GM21447 (cell line): ENCODE results near the gene GALNT5.
"Not testable (repeated sequence)": the region's sequence is repeated elsewhere in the genome, so short reads cannot be mapped to it uniquely, and the experiment has no call there.

Experiments
- ATAC-seq: cut with Tn5 transposase; IDR thresholded peaks from one replicate; pipeline ENCODE4 v1.9.1; 2021; ENCODE audit not compliant: unreplicated experiment

Gene GALNT5

DNA sequence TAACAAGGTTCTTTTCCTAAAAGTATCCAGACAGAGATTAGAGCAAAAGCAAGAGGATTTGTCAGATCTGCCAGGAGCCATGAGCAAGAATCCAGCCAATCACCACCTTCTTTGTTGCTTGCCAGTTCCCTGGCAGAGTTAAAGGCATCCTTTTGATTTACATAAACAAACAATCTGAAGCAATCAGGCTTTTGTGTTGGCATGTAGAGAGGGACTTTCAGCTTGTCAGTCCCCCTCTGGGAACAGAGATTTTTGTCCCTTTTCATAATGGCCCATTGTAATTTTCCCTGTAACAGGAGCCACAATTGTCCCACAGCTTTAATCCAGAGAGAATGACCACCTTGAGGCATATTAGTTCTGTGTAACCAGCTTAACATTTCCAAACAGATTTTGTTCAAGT lies 68.3 kb downstream of the GALNT5 start, which contains the start of gene ERMN:
Gene ERMN (minus strand): TSS at position 39 of the 400 bp plus-strand sequence. CDS start 182 bp downstream, outside the sequence.
- no peak for ATAC-seq

DNA sequence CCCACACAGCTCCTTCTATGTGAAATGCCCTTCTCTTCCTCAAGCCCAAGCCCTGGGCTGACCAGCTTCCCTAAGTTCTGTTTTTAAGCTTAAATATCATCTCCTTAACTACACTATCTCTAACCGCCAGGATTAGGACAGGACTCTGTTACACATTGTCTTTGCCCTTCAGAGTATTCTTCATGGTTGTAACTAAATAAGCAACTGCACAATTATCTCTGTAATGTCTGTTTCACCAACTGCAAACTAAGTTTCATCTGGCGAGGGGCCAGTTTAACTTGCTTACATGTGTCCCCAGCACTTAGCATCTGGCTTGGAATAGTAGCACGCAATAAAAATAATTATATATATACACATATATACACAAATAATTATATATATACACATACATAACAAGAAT lies 69.2 kb downstream of the GALNT5 start:
- no peak for ATAC-seq

DNA sequence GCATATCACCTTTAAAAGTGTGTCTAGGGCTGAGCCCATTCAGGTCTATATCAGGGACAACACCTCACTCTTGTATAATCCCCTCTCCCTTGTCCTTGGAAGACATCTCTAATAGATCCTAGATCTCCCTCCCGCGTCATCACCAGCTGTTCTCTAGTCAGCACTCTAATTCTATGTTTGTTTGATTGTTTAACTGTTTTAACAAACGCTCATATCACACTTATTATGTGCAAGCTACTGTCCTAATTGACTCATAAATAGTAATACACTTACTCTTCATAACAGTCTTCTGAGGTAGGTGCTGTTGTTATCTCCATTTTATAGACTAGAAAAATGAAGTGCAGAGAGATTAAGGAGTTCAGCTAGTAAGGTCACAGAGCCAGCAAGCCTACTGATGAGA lies 69.7 kb downstream of the GALNT5 start:
- no peak for ATAC-seq

DNA sequence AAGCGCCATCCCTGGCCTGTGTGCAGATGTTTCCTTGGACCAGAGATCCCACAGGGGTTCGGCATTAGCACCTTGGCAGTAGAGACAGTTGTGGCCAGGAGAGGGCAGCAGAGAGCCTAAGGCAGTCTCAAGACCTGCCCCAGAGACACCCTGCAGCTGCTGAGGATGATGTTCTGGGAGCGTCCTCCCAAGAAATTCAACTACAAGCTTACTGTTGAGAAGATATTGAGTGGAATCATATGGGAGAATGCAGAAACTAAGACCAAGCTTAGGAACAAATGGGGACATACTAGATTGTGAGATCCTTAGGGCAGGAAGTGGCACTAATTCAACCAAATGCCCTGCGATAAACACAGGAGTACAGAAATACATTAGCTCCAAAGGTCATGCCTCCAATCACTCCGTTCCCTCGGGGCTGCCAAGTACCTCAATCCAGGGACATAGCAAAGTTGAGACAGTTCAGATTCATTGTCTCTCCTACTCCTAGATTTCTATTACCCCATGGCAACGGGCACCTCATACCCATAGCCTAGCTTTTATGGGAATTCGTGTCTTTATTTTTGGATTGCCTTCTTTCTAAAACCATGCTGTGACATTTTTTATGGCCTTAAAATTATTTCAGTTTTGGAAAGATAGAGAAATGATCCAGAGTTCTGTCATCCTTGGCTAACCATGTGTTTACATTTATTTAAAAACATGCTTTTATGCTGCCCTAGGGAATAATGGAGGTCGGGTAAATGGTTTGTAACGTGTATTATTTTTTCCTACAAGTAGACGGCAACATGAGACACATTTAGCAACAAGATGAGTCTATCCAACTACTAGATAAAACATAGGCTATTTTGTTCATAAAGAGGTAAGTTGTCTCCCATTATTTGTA lies 70.4 kb downstream of the GALNT5 start:
- ATAC-seq = peak; percentile 99

DNA sequence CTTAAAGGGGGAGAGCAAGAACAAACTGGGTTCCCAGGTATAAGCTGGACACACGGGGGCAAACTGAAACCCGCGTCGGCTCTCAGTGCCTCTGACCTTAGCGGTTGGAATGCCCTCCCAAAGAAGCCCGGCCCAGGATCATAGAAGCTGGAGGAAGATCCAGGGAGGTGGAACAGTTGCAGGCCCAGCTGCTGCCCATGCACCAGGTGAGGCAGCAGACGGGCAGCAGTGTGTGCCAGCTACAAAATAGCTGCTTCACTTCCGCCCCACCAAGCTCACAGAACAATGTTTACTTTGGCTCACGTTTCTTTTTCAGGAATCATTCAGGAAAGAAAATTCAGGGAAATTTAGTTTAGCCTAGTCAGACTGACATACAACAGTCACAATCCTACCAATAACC lies 72.0 kb downstream of the GALNT5 start:
- no peak for ATAC-seq

DNA sequence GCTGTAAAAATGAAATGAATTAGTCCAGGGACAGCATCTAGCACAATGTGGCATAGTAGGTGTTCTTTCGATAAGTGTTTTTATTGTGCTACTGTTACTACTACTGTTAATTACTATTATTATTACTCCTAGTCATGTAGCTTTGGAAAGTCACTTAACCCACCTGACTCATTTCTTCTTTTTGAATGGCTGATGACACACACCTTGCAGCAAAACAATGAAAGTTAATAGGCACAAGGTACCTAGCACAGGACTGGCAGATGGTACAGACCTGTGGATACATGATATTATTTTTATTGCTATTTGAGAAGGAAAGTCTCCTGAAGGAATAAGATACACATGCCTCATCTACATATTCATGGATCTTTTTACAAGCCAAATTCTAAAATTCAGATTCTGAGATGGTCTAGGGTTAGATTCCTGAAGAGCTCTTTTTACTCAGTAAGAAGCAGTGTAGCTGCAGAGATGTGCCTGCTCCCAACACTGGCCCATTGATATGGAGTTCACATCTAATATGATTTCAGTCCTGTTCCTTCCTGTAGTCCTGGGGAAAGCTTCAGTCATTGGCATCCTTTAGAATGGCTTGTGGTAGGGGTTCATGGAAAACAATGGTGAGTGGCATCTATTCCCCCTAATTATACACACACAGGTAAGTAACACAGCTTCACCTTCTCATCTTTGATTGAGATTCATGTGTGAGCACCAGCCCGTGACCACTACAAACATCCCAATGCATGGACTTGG lies 76.0 kb downstream of the GALNT5 start:
- no peak for ATAC-seq

DNA sequence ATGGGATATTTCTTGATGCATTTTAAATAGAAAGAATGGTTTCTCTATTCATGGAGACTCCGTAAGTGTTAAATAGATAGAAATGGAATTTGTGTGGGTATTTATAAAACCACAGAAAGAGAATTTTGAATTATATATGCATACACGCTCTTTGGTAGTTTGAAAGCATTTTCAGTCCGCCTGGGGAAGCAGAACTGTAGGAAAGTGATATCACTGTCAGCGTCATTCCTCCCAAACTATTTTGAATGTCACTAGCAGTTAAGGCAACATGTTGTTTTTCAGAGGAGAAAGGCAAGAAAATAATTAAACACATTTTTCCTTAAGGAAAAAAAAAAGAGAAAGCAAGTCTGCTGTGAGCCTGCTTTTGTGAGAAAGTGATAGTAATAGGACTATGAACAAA lies 76.8 kb downstream of the GALNT5 start:
- ATAC-seq = no peak

DNA sequence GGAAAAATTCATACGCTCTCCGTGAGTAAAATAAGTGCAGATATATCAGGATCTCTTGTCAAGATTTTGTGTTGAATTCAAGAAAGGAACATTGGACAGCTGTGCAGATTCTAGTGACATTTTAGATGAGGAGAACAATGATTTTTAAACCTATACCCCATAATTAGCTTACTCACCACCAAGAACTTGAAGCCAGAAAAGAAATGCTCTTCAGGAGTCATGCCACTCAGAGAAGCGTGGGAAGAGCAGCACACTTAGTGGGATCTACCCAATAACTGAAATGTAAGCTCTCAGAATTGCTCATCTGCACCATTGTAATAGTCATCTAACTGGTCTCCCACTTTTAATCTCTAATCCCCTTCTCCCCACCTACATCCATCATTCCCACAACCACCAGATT lies 77.3 kb downstream of the GALNT5 start:
- no peak for ATAC-seq

DNA sequence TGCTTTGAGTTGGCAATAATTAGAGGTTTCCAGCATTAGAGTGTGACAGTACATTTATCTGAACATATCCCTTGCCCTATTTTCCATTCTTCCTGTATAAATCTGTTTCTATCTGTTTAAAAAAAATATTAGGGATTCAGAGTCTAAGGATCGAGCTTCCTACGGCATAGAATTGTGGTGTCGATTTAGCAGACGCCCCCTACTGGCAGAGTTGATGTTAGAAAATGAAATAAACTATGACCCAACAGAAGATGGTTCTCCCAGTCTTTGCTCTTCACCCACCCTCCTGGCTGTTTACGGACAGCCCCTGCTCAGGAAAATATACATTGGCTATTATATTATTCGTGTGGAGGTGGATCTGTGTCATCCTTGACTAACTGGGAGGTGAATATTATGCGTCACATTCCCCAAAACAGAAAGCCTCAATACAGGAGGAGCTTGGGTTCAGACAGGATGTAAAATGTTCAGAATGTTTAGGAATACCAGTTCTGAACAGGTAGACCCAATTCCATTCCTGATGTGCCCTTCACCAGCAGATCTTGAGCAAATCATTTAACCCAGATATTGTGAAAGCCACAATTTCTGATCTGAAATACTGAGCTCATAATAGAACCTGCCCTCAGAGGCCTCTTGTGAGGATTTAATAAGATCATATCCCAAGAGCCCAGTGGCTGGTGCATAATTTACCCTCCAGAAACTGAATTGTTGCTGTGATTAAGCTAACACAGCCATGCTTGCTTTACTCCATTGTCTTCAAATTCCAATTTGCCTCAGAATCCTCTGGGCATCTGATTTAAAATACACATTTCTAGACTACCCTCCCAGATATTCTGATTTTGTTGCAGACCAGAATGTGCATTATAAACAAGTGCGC lies 78.9 kb downstream of the GALNT5 start:
- ATAC-seq = peak; percentile 71

DNA sequence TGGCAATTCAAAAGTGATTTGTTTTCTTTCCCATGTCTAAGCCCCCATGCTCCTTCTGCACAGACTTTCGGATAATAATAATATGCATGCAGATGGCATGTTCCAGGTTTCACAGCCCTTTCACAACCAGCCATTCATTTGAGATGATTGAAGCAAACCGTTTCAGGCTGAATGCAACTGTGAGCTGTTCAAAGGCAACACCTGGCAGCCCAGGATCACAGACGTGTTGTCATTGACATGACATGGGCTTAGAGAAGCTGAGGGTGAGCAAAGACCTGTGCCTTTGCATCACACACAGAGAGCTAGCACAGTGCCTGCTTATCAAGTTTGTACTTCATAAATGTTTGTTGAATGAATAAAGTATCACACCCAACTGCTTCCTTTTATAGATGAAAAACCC lies 80.5 kb downstream of the GALNT5 start:
- no peak for ATAC-seq

DNA sequence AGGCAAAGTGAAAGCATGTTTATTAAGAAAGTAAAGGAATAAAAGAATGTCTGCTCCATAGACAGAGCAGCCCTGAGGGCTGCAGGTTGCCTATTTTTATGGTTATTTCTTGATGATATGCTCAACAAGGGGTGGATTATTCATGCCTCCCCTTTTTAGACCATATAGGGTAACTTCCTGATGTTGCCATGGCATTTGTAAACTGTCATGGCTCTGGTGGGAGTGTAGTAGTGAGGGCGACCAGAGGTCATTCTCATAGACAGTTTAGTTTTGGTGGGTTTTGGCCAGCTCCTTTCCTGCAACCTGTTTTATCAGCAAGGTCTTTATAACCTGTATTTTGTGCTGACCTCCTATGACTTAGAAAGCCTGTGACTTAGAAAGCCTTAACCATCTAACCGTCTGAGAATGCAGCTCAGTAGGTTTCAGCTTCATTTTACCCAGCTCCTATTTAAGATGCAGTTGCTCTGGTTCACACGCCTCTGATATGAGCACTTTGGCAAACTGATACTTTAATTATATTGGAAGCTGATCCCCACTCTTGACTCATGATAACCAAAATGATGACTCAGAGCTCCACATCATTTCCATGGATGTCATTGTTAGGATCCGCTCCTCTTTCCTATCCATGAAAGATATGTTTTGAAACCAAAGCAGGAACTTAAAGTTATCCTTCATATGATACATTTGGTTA lies 82.6 kb downstream of the GALNT5 start:
- no peak for ATAC-seq

DNA sequence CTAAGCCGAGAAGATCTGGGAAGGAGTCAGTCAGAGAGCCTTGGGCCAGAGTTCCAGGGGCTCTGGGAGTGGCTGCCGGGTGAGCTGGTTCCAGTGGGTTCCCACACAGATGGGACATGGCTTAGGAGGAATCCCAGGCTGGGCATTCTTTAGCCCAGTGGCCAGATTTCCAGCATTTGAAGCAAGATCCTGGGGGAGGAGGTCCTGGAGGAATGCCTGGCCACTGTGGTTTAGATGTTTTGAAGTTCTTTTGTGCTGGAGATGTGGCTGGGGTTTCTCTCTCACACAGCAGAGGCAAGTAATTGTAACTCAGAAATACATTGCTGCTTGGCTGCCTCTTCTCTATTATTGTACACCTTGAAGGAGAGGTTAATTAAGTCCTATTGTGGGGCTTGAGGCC lies 83.9 kb downstream of the GALNT5 start:
- not testable (repeated sequence) for ATAC-seq

DNA sequence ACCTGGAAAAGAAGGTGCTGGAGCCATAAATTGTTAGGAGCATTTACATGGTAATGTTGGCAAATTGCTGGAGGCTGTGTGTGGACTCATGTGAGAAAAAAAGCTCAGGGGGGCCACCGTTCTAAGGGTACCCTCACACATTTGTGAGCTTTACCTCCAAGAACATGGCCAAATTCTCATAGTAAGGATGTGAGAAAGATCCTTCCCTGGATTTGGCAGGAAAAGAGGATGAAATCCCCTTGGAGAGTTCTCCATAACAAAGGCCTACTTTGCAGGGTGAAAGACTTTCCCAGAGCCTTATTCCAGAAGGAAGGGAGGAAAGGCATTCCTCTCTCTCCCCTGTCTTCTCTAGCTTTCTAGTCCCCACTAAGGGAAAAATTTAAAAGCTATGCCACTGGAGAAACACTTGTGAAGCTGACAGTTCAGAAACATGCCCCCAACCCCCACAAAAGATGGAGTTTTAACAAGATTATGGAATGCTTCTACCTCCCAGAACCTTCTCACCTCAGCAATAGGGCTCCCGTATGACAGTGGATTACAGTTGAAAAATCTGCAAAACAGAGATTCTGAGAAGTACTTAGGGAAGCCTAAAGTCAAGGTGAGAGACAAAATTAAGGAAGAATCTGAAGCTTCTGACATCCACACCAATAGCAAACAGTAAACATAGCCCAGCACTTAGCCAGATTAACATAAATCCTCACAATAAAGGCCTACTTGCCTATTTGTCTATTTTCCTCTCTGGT lies 88.3 kb downstream of the GALNT5 start:
- ATAC-seq = no peak

DNA sequence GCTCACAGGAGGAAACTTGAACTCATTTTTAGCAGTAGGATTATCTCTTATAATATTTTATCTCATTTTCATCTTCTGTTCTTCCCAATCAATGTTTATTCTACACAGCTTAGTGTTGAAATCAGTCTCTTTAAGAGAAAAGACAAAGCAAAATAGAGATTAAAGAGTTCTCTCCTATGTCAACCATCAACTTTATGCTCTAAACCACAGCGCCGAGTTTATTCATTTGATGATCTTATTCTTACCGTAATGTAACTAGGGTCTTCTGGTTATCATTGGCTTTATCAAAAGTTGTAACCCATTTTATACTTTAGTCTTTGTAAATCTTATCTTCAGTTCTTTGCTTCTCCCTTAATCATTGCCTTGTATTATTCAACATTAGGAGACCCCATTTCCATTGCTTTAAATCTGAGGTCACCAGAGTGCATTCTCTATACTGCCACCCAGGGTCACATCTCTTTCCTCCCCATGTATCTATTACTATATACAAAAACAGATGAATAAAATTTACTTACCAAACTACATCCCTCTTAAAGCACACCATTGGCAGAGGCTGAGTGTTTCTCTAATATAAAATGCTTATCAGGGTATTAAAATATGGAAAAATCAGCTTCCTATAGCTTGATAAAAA lies 90.9 kb downstream of the GALNT5 start:
- ATAC-seq = no peak

DNA sequence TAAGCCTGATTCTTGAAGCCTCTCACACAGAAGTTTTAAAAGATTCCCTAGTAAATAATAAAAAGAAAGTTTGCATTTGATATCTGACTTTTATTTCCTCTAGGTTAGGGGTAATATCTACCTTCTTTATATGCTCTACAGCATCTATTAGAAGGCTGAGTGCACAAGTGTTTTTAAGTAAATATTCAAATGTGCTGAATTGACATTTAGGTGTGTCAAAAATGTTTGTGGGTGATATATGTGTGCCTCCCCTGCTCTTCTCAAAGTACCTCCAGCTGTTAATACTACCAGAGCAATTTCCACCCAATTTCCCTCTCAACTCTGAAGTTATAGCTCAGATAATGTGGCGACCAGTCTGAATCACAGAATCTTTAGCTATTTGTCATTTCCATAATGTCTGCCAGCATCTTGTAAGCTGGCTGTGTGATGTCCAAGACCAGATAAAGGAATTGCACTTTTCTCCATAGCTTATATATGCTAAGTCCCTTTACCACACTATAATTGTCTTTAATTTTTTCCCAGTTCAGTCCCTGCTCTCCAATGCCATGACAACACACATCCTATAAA lies 92.5 kb downstream of the GALNT5 start:
- no peak for ATAC-seq

DNA sequence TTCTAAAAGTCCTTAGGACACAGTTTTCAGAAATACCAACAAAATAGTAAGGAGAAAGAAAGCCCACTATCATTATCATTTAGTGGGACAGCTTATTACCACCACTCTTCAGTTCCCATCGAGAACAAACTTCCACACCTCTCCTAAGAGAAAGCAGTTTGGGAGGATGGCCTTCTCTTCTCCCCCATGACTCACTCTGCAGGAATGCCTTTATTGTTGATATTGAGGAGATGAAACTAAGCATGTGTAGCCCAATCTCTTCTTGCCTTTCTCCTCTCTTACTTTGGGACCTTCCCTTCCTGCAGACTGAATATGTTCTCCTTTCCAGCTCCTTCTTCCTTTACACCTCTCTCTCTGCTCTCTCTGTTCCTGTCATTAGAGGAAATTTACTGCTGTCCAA lies 98.1 kb downstream of the GALNT5 start:
- no peak for ATAC-seq

DNA sequence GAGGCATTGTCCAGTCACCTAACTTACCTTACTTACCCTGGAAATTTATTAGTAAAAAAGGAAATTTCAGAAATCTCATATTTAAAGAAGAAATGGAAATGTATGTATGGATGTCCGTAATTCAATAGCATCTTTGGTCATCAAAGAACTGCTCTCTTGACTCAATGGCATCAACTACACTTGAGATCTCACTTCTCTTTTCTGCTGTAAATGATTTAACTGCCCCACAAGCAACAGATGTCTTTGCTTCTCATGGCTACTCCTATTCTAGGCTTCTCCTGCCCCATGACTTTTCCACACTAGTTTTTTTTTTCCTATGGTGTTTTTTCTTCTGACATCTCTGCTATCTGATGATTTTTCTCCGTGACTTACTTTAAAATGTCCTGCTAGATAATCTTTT lies 102.1 kb downstream of the GALNT5 start:
- peak; percentile 27 for ATAC-seq

DNA sequence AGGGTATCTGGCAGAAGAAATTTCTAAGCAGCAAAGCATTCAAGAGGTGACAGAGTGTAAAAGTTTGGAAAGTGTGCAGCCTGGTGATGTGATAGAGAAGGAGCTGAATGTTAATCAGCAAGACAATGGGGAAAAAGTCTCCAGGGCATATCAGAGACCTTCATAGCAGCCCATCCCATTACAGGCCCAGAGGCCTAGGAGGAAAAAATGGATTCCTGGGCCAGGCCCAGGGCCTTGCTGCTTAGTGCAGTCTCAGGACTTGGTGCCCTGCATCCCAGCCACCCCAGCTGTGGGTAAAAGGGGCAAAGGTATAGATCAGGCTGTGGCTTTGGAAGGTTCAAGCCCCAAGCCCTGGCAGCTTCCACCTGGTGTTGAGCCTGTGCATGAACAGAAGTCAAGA lies 104.0 kb downstream of the GALNT5 start:
- ATAC-seq = no peak

DNA sequence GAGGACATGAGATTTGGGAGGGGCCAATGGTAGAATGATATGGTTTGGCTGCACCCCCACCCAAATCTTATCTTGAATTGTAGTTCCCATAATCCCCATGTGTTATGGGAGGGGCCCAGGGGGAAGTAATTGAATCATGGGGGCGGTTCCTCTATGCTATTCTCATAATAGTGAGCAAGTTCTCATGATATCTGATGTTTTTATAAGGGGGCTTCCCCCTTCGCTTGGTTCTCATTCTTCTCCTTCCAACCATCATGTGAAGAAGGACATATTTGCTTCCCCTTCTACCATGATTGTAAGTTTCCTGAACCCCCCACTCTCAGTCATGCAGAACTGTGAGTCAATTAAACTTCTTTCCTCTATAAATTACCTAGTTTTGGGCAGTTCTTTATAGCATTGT lies 105.1 kb downstream of the GALNT5 start:
- no peak for ATAC-seq
